A673 (cell line): ENCODE results near the gene ARHGEF28. TPM values are rescaled to one million over a fixed set of nuclear protein-coding genes. Genes with fewer than 3 reads are reported as not detected.

Experiments
- BruUV-seq: library from RNA; stranded (reverse); fragments of 400-500 nt; replicated peaks from 2 replicates; lab custom pipeline; 2021; lab: Mats Ljungman, UMichigan
- CTCF ChIA-PET: fragments of 300-600 bp; sonication (Branson Sonifier 250); formaldehyde crosslinking; loops from one replicate; lab custom pipeline; 2022; ENCODE audit warnings: antibody characterized with exemption; lab: Charles Lee
- POLR2A ChIA-PET: fragments of 300-600 bp; sonication (Branson Sonifier 250); formaldehyde crosslinking; loops from one replicate; lab custom pipeline; 2022; ENCODE audit warnings: antibody characterized with exemption; ENCODE audit not compliant: low non-redundant PET; lab: Charles Lee
- DNase-seq: peaks from one replicate; pipeline ENCODE4 v3.0.0-alpha.2; 2015; ENCODE audit warnings: low spot score
- H3K27ac ChIP-seq: fragments of 200-600 bp; sonication (generic); 2 replicates; pipeline ENCODE4 v1.5.1; 2016; ENCODE audit warnings: mixed run types, low read depth, mild to moderate bottlenecking, mixed read lengths, antibody characterized with exemption, low read length; ENCODE audit not compliant: poor library complexity, severe bottlenecking
- H3K27me3 ChIP-seq: fragments of 200-600 bp; sonication (generic); replicated peaks from 2 replicates; pipeline ENCODE4 v1.6.1; 2017; ENCODE audit warnings: mixed run types, low read depth, mild to moderate bottlenecking, mixed read lengths, antibody characterized with exemption, low read length; ENCODE audit not compliant: insufficient read depth, poor library complexity
- H3K36me3 ChIP-seq: fragments of 200-600 bp; sonication (generic); 2 replicates; pipeline ENCODE4 v1.6.1; 2016; ENCODE audit warnings: mixed run types, mild to moderate bottlenecking, mixed read lengths, antibody characterized with exemption, low read length; ENCODE audit not compliant: insufficient read depth, poor library complexity, severe bottlenecking
- H3K4me1 ChIP-seq: fragments of 200-600 bp; sonication (generic); 2 replicates; pipeline ENCODE4 v1.6.1; 2017; ENCODE audit warnings: mixed run types, mild to moderate bottlenecking, mixed read lengths, antibody characterized with exemption, low read length; ENCODE audit not compliant: insufficient read depth, poor library complexity, severe bottlenecking
- H3K4me3 ChIP-seq: fragments of 200-600 bp; sonication (generic); 2 replicates; pipeline ENCODE4 v1.5.1; 2016; ENCODE audit warnings: low read depth, mixed run types, mild to moderate bottlenecking, mixed read lengths, low read length; ENCODE audit not compliant: poor library complexity, severe bottlenecking
- H3K9me3 ChIP-seq: fragments of 200-600 bp; sonication (generic); 2 replicates; pipeline ENCODE4 v1.6.1; 2016; ENCODE audit warnings: mixed run types, low read depth, mild to moderate bottlenecking, mixed read lengths, antibody characterized with exemption, low read length; ENCODE audit not compliant: poor library complexity, severe bottlenecking
- EZH2 ChIP-seq: fragments of 200-600 bp; sonication (generic); IDR thresholded peaks from 2 replicates; pipeline ENCODE4 v1.6.1; 2017; ENCODE audit warnings: borderline replicate concordance, low read depth, mild to moderate bottlenecking, mixed read lengths, antibody characterized with exemption, low read length; ENCODE audit not compliant: poor library complexity, severe bottlenecking
- intact Hi-C: fragments of 100-400 bp; cut with micrococcal nuclease; formaldehyde crosslinking; loops from one replicate; pipeline ENCODE4 v1.10.0; 2022; ENCODE audit not compliant: unreplicated experiment
- total RNA-seq: library from RNA; stranded (reverse); gene quantifications from 2 replicates; pipeline ENCODE4 v1.2.3, GENCODE V29; 2021
- TF ChIP-seq, protein P1 (sequence below): fragments of 300-800, 200-600 bp; sonication (generic); conservative IDR thresholded peaks from 2 replicates; pipeline ENCODE4 v1.5.1; 2017; ENCODE audit warnings: low read depth, mild to moderate bottlenecking, antibody characterized with exemption, low read length, moderate library complexity, mixed read lengths

ARHGEF28 gene
- total RNA-seq, 1 experiment from 2014 or later = 3.4 TPM

DNA sequence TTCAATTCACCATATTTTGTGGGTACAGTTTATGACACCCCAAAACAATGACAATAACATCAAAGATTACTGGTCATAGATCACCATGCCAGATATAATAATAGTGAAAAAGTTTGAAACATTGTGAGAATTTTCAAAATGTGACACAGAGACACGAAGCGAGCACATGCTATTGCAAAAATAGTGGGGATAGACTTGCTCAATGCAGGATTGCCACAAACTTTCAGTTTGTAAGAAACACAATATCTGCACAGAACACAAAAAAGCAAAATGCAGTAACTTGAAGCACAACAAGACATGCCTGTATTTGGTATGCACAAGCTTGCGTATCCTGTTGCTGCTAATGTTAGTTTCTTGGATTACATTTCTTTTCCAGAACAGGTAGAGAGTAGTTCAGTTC, 35.8 kb downstream of the ARHGEF28 start:
- no peak overlapping the region for H3K4me3 ChIP-seq
- H3K27ac ChIP-seq = no peak overlapping the region
- BruUV-seq = no TSS peak
- TF ChIP-seq, protein P1, sequence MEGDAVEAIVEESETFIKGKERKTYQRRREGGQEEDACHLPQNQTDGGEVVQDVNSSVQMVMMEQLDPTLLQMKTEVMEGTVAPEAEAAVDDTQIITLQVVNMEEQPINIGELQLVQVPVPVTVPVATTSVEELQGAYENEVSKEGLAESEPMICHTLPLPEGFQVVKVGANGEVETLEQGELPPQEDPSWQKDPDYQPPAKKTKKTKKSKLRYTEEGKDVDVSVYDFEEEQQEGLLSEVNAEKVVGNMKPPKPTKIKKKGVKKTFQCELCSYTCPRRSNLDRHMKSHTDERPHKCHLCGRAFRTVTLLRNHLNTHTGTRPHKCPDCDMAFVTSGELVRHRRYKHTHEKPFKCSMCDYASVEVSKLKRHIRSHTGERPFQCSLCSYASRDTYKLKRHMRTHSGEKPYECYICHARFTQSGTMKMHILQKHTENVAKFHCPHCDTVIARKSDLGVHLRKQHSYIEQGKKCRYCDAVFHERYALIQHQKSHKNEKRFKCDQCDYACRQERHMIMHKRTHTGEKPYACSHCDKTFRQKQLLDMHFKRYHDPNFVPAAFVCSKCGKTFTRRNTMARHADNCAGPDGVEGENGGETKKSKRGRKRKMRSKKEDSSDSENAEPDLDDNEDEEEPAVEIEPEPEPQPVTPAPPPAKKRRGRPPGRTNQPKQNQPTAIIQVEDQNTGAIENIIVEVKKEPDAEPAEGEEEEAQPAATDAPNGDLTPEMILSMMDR = no peak
- no peak for TF ChIP-seq EZH2
- H3K36me3 ChIP-seq = no peaks in the 10 kb centered on the region
- H3K27me3 ChIP-seq = no peaks in the 10 kb centered on the region
- ChIA-PET CTCF (no interaction called here), POLR2A (no interaction called here)
- intact Hi-C loops = no loop called here
- H3K9me3 ChIP-seq = no peaks in the 10 kb centered on the region
- no peaks in the 10 kb centered on the region for H3K4me1 ChIP-seq
- no peak for DNase-seq

DNA sequence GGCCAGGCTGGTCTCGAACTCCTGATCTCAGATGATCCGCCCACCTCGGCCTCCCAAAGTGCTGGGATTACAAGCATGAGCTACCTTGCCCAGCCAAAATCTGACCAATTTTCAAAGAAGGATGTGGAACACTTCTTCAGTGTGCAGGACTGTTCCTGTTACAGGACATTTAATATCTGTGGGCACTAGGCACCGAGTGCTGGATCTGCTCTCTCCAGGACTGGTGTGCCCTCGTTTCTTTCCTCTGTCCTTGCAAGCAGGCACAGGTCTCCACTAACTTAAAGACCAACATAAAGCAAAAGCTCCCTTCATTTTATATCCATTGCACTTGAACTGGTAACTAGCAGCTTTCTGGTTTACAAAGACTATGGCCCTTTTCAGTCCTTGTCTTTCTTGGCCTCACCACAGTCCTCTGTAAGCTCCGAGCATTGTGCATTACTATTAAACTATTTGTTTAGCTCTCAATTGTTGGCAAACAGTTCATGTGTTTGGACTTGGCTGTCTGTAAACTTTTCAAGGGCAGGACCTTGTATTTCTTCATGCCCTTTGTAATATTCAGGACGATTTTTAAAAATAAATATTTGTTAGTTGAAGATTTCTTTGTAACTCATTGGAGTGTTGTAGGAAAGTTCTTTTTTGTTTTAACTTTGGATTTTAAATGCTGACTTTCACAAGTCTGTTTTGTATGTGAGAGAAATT, 37.3 kb downstream of the ARHGEF28 start:
- Histone ChIP-seq H3K27ac (no peak overlapping the region), H3K9me3 (no peaks in the 10 kb centered on the region), H3K36me3 (no peaks in the 10 kb centered on the region), H3K27me3 (no peaks in the 10 kb centered on the region), H3K4me3 (no peak overlapping the region), H3K4me1 (no peaks in the 10 kb centered on the region)
- ChIA-PET CTCF (no interaction called here), POLR2A (no interaction called here)
- BruUV-seq = no TSS peak
- DNase-seq = no peak
- intact Hi-C loops = no loop called here
- TF ChIP-seq EZH2 = no peak
- TF ChIP-seq, protein P1 = no peak

DNA sequence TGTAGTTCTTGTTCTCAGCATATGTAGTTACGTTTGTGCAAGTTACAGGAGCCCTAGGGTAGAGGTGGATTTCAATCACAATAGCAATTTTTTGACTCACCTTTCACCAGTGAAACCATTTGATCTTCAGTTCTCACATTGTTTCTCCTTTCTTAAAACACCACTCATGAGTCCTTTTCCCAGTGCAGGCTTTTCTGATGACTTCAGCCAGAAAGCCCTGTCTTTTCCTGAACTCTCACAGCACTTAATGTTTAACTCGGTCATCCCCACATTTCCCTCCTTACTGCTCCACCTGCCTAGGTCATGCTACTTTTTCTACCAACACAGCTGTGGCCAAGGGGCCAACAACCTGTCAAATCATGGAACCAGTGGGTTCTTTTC, 37.9 kb downstream of the ARHGEF28 start:
- Histone ChIP-seq H3K36me3 (no peaks in the 10 kb centered on the region), H3K27ac (no peak overlapping the region), H3K27me3 (no peaks in the 10 kb centered on the region), H3K9me3 (no peaks in the 10 kb centered on the region), H3K4me3 (no peak overlapping the region), H3K4me1 (no peaks in the 10 kb centered on the region)
- intact Hi-C loops = no loop called here
- DNase-seq = no peak
- ChIA-PET POLR2A (no interaction called here), CTCF (no interaction called here)
- no TSS peak for BruUV-seq
- TF ChIP-seq, protein P1 = no peak
- no peak for TF ChIP-seq EZH2
